Measurements from ENCODE around the gene ZNF564. TPM values are rescaled to one million over a fixed set of nuclear protein-coding genes. Genes with fewer than 3 reads are reported as not detected.

Gene ZNF564
- total and polyA plus RNA-seq, 2 of the 13 experiments (the other 11 are each of a cell fraction or from before 2014, with no cell fraction given), result 2.3 to 11.1 TPM

GRCh38 chr19:12551060-12551832 lies at the start of gene ZNF564 (continued):
- no peak; the same call in 1 of the 2 replicates for TF ChIP-seq NFATC3 (CRISPR knock-in tag; IDR thresholded peaks at IDR 0.05)
- no peak for TF ChIP-seq FOXM1 (CRISPR knock-in tag; IDR thresholded peaks at IDR 0.05)
- TF ChIP-seq ZNF891 (CRISPR knock-in tag; IDR thresholded peaks at IDR 0.05), result no peak; the same call in none of the 2 replicates
- no peak for TF ChIP-seq MAFG (CRISPR knock-in tag; IDR thresholded peaks at IDR 0.05)
- TF ChIP-seq ZNF557 (CRISPR knock-in tag; IDR thresholded peaks at IDR 0.05), result no peak
- TF ChIP-seq ZNF792 (CRISPR knock-in tag; IDR thresholded peaks at IDR 0.05), result no peak; the same call in 1 of the 2 replicates
- TF ChIP-seq NFYC (CRISPR knock-in tag; IDR thresholded peaks at IDR 0.05), result peak; percentile 99
- TF ChIP-seq SETDB1 (CRISPR knock-in tag; IDR thresholded peaks at IDR 0.05; ENCODE audit: borderline replicate concordance), result no peak
- no peak for TF ChIP-seq PAX8 (CRISPR knock-in tag; IDR thresholded peaks at IDR 0.05; ENCODE audit: borderline replicate concordance)
- 0 out of 2 replicates have a peak, but pooled peaks have one; percentile 26 for TF ChIP-seq FIP1L1 (IDR thresholded peaks at IDR 0.05; ENCODE audit: borderline replicate concordance, insufficient read depth, low read depth, low read length)
- TF ChIP-seq SP140L (CRISPR knock-in tag; IDR thresholded peaks at IDR 0.05; ENCODE audit: borderline replicate concordance), result no peak
- TF ChIP-seq MIER3 (CRISPR knock-in tag; IDR thresholded peaks at IDR 0.05; ENCODE audit: borderline replicate concordance), result 0 out of 2 replicates have a peak, but pooled peaks have one; percentile 57
- no peak for TF ChIP-seq CBX1 (IDR thresholded peaks at IDR 0.05; ENCODE audit: low read depth)
- 0 out of 2 replicates have a peak, but pooled peaks have one; percentile 9 for TF ChIP-seq SIX4 (CRISPR knock-in tag; IDR thresholded peaks at IDR 0.05)
- TF ChIP-seq ZNF512B (CRISPR knock-in tag; IDR thresholded peaks at IDR 0.05; ENCODE audit: borderline replicate concordance), result no peak
- peak; percentile 62; the same call in 1 of the 2 replicates for TF ChIP-seq NCOR1 (IDR thresholded peaks at IDR 0.05; ENCODE audit: borderline replicate concordance, low read length)
- peak; percentile 46; the same call in 1 of the 2 replicates for TF ChIP-seq BHLHE40 (IDR thresholded peaks at IDR 0.05; ENCODE audit: low read length)
- TF ChIP-seq SAP130 (CRISPR knock-in tag; IDR thresholded peaks at IDR 0.05; ENCODE audit: low read depth), result peak; percentile 96
- TF ChIP-seq ZNF460 (CRISPR knock-in tag; IDR thresholded peaks at IDR 0.05; ENCODE audit: borderline replicate concordance), result no peak; the same call in 1 of the 2 replicates
- TF ChIP-seq RBFOX2 (IDR thresholded peaks at IDR 0.05; ENCODE audit: low read depth, low read length), result peak; percentile 94
- TF ChIP-seq ARID5B (CRISPR knock-in tag; IDR thresholded peaks at IDR 0.05), result peak; percentile 37
- TF ChIP-seq RBM22 (optimal IDR thresholded peaks at IDR 0.05; ENCODE audit: low read length), result no peak
- TF ChIP-seq ZNF607 (CRISPR knock-in tag; IDR thresholded peaks at IDR 0.05; ENCODE audit: borderline replicate concordance), result peak; percentile 68; the same call in 1 of the 2 replicates
